Stimulated activated CD8-positive, alpha-beta memory T cell treated with anti-CD3 and anti-CD28 coated beads, Interleukin-4, amount 100 ng/mL, for 1 hour (primary cell): ENCODE data around the gene CCSER1.
"Not testable (repeated sequence)": the region's sequence is repeated elsewhere in the genome, so short reads cannot be mapped to it uniquely, and the experiment has no call there.

Source experiments
- DNase-seq, 2 donors: peaks; one replicate each; pipeline ENCODE4 v3.0.0-alpha.2; 2020; ENCODE audit warnings: low read depth in 2 of 2, low spot score in 1 of 2

The CCSER1 gene

DNA sequence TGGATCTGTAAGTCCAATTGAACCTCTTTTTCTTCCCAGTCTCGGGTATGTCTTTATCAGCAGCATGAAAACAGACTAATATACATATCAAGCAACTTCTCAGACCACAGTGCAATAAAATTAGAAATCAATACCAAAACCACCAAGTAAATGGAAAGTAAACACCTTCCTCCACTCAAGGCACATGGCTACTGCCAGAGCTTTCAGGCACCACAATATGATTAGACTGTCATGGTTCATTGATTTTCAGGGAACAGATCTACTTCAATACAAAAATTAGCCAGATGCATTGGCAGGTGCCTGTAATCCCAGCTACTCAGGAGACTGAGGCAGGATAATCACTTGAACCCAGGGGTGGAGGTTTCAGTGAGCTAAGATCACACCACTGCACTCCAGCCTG is 776.2 kb downstream of the CCSER1 start:
- not testable (repeated sequence) for DNase-seq

DNA sequence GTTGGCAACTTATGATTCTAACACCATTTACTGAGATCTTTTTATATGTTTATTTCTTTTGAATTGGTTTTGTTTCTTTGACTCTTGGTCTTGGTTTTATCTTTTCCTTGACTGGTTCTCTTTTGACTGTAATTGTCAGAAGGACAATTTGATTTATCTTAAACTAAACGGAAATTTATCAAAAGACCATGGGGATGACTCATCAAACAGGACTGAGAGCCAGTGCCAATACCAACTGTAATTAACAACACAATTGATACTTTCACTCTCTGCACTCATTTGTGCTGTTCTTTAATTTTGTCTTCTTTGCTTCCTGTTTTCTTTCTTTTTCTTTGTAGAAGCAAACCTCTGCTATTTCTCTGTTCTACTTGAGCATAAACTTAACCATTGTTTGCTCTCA is 776.8 kb downstream of the CCSER1 start:
- DNase-seq: no peak

DNA sequence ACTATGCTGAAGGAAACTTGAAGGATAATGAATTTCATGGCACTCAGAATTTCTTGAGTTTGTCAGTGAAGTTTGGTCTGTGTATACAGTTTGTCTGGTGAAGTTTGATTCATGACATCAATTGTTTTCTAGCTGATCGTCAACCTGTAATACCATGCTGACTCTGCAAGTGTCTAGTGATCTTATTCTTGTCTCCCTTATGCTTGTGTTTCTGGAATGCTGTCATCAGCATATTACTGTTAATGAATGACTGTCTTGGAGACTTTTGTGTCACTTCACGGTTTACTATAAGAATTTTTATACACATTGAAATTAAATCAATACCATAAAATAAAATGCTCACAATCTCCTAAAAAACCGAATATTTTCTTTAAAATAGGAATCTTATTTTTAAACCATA is 779.0 kb downstream of the CCSER1 start:
- no peak for DNase-seq

DNA sequence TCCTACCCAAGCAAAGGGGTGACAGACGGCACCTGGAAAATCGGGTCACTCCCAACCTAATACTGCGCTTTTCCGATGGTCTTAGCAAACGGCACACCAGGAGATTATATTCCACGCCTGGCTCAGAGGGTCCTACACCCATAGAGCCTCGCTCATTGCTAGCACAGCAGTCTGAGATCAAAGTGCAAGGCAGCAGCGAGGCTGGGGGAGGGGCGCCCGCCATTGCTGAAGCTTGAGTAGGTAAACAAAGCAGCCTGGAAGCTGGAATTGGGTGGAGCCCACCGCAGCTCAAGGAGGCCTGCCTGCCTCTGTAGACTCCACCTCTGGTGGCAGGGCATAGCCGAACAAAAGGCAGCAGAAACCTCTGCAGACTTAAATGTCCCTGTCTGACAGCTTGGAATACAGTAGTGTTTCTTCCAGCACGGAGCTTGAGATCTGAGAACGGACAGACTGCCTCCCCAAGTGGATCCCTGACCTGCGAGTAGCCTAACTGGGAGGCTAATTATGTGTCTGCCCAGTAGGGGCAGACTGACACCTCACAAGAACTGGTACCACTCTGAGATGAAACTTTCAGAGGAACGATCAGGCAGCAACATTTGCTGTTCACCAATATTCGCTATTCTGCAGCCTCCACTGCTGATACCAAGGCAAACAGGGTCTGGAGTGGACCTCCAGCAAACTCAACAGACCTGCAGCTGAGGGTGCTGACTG is 784.7 kb downstream of the CCSER1 start:
- not testable (repeated sequence) for DNase-seq

DNA sequence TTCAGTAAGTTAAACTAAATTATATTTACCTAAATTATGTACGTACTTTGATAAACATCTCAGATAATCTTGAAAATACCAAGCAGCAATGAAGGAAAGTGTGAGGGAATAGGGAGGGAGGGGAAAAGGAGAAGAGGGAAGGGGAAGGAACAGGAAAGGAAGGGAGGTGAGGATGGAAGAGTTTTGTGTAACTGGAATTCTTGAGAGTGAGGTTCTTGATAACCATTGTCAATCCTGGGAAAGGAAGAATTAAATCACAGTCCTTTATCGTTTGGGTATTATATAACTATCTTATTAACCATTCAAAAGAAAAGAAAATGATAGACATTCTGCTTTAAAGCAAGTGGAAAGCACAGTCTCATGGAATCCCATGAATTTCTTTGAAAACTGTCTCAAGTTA is 795.0 kb downstream of the CCSER1 start:
- DNase-seq: no peak

DNA sequence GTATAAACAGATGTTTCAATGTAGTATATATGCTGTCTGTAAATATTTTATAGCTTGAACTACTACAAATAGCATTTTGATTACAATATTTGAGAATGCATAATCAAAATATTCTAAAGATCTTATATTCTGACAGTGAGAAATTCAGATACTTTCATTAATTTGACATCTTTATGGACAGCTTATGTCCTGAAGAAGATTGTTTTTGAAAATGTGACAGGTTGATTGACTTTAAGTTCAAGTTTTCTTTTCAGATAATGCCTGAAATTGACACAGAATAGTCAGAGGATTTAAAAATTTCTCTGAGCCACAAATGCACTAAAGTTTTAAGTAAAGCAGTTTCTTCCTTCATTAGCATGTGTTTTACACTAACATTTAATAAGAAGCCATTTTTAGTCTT is 799.8 kb downstream of the CCSER1 start:
- no peak for DNase-seq

DNA sequence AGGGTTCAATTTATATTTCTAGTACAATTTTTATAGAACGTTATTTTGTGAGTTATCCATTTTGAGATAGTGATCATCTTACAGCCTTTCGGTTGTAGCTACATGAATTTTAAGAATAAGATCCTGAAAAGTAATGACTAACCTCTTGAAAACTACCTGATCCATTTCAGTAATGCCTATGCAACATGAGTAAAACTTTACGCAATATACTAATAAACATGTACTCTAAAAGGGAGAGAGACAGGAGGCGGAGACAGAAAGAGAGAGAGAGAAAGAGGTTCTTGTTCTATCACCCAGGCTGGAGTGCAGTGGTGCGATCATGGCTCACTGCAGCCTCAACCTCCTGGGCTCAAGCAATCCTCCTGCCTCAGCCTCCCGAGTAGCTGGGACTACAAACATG is 816.1 kb downstream of the CCSER1 start:
- DNase-seq: no peak

DNA sequence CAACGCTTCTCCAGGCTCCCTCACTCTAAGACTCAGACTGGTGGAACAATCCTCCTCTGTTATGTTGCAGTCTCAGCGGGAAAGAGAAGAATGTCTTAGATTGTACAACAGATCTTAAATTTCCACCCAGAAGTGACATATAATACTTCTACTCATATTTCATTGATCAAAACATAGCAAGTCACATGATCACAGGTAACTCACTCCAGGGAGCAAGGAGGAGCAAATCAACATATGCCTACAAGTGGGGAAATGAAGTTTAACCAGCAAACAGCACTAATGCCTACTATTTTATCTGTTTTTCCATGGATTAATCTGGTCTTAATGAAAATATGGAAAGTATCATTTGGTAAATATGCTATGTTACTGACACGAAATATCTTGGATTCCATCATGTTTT is 819.8 kb downstream of the CCSER1 start:
- no peak for DNase-seq

DNA sequence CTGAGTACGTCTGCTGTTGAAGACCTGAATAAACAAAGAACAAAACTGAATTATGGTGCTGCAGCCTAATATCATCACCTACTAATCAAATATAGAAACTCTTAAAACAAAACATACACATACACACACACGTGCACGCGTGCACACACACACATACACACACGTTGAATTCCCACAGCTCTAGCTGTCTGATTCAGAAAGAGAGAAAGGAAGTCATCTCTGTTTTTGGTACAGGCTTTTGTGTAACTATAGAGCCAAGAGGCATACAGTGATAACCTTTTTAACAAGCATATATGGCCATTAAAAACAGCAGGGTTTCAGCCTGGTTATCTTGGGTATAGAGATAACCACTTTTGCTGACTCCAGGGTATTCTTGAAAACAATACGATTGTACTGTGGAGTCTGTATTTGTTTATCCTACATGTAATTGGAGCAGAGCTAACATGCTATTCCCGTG is 823.2 kb downstream of the CCSER1 start:
- no peak for DNase-seq

DNA sequence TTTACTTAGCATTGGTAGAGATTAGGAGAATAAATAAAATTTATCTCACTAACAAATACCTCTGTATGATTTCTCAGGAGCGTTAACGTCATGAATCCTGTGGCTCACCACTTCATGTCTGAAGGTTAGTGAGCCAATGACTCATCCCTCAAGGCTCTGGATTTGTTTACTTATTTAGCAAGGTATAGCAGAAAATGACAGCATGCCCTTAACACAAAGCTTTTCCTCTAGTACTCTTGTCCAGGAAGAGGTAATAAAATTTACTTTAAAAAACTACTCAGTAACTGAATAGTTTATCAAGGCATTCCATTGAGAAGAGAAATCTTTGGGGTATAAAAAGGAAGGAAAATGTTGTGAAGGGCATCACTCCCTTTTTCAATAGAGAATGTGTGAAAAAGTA is 823.8 kb downstream of the CCSER1 start:
- DNase-seq: no peak

DNA sequence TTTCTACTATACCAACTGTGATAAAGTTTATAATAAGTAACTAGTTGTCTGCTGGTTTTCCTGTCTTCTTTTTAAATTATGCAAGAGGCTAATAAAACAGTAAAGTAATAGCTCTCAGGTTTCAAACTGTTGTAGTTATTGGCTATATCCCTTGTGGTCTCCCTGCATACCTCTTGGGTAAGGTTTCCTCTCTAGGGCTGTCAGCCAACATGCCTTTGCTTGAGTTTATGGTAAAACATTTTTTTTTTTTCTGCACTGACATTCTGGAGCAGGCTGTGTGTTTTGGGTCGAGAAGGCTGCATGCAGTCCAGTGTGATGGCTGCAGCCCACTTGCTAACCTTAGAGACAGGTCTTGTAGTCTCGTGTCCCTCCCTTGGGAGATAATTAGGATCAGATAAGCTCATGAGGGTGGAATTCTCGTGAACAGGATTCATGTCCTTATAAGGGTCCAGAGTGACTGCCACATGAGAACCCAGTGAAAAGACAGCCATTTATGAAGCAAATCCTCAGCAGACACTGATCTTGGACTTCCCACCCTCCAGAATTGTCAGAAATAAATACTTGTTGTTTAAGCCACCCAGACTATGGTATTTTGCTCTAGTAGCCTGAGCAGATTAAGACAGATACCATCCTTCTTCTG is 831.2 kb downstream of the CCSER1 start:
- no peak for DNase-seq

DNA sequence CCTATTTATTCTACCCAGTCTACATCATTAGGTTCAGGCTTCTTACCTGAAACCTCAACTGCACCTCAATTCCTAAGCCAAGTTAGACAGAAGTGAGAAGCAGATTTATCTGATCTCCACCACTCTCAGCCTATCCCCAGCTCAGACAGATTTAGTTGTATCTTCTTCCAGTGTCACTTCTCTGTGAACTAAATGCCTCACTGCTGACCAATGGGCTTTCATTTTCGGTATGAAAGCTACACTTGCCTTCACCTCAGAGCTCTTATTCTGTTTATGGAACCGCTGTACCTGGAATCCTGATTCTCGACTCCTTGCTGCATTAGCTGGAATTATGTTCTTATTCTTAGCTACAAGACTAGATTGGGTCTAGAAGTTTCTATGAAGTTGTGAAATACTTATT is 833.2 kb downstream of the CCSER1 start:
- DNase-seq: no peak

DNA sequence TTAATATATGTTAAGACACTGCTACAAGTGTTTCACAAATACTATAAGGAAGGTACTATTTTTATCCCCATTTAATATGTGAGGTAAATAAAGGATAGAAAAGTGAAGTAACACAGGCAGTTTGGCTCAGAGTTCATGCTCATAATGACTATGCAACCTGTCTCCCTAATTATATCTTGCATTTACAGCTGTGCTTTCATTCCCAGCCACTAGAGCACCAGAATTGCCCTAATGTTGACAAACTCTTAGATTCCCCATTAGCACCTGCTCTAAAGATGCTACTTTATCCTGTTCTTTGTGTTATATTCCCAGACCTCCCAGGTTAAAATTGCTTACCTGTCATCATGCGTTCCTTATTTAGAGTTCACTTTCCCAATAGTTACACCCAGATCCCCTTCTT is 833.6 kb downstream of the CCSER1 start:
- DNase-seq: no peak

DNA sequence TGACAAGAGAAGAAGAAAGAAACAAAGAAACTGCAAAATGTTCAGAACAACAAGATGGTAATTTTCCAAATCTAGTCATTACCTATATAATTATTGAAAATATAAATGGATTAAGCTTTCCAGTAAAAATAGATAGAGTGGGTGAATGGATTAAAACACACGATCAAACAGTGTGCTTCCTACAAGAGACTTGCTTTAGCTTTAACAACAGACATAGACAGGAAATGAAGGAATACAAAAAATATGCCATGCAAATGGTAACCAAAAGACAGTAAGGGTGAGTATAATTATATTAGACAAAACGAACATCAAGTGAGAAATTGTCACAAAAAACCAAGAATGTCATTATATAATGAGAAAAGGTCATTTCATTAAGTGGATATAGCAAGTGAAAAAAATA is 842.8 kb downstream of the CCSER1 start:
- no peak for DNase-seq

DNA sequence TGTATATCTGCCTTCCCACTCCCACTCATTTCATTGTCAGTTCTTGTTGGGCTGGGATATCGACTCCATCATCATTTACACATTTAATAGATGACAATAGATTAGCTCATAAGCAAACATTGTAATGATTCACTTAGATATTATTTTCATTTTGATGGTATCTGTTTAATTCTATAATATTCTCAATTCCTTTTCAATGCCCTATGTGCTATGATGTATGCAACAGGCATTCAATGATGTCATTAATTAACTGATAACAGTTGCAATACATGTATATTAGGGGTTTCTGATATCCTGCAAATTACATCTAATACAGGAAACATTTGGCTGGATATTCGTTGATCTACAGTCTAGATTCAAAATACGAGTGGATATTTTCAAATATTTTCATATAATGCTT is 850.5 kb downstream of the CCSER1 start:
- DNase-seq: no peak

DNA sequence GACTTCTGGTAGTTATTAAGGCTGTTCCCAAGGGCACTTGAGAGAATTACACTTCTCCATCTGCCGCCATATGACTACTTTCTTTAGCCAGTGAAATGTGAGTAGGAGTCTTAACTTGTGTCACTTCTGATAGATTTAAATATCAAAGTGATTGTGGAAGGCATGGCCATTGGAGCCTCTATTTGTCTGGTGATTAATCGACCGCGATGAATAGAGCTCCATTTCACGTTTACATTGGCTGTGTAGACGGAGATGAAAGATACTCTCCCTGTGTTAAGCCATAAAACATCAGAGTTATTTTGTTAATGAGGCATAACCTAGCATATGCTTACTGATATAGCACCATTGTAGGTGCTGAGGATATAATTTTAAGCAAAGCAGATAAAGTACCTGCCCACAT is 852.4 kb downstream of the CCSER1 start:
- no peak for DNase-seq

DNA sequence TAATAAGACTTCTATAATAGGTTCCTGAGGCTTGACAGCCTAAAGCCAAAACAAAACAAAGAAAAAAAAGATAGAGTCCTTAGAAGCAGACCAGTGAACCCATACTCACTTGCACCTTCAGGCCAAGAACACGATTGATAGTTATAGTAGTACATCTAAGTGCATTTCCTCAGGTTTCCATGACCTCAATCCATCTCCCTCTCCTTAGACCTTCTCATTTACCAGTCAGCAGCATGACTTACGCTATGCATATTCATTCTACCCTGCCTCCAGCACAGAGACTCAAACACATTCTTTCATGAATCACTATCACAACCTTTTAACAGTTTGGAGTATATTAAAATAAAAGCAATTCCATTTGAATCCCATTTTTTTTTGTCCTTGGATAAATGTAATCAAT is 855.6 kb downstream of the CCSER1 start:
- no peak for DNase-seq

DNA sequence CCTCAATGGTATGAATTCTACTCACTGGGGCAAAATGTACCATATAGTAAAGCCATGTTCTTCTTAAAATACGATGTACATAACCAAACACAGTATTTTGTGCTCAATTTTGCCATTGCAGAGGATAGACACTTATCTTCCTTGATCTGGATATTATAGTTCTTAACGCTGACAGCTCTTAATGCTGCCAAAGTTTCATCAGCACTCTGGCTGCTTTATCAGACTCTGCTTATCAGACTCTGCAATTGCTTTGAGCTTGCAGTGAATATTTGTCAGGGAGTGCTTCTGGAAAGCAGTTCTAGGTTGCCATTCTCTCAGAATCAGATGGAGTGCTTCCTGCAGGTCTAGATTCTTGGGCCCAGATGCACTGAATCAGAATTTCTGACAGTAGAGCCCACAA is 863.1 kb downstream of the CCSER1 start:
- no peak for DNase-seq

DNA sequence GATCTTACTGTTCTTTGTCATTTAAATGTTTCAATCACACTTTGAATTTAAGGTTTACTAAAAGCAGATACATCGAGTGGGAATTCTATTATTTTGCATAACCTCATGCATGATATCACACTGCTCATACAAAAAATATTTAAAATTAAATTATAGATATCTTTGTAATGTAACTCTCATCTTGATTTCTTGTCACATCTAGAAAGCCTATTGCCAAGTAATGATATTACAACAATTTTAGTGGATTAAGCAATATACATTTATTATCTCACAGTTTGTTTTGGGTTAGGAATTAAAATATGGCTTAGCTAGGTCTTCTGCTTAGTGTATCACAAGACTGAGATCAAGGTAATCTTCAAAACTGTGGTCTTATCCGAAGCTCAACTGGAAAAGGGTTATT is 865.0 kb downstream of the CCSER1 start:
- DNase-seq: no peak

DNA sequence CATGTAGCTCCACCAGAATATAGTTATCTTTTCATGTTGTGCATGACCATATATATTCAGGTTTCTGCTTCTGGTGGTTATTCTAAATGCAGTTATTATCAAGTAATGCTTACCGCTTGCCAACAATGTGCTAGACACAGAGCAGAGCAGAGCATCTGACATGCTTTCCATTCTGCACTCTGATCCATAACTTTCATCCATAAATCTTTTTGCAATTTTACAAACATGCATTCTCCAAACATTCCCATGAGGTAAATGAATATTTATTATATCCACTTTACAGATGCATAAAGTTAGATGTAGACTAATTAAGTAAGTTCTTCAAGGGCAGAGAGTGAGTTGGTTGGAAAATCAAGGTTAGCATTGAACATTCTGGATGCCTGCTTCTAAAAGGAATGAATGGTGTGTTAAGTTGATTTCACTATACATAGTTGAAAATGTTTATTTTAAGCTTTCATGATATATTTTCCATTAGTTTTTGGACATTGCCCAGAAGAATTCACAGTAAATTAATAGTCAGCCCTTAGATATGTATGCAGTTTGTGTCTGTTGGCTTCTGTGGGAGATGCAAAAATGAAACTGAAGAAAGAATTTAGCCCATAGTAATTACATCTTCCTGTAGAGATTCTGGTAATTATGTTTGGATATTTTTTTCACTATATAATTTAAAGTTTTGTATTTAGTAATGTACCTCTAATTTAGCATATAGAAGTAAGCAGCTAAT is 867.8 kb downstream of the CCSER1 start:
- no peak for DNase-seq

DNA sequence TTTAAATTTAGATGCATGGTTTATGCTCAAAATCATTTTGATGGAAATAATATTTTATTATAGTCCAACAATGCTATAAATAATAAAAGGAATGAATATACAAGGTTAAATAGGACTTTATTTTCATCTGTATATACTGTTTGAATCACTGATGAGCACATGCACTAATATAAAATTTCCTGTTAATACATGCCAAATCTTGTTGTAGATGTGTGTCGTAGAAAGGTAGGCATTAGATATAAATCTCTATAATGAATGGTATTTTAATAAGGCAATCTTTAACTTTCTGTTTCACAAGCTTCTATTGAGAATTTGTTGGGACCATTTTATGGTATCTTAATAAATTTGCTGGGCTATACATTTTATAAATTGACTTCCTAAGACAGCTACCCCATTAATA is 868.8 kb downstream of the CCSER1 start:
- no peak for DNase-seq

DNA sequence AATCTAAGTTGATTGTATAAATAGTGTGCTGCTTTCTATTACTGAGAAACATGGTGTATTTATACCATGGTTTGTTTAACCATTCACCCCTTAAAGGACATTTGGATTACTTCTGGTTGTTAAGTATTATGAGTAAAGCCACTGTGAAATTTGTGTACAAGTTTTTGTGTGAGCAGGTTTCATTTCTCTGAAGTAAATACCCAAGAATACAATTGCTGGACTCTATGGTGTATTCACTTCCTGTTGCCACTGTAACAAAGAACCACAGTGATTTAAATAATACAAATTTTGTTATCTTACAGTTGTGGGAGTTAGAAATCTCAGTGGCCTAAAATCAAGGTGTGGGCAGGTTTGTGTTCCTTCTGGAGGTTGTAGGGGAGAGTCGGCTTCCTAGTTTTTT is 869.6 kb downstream of the CCSER1 start:
- no peak for DNase-seq
